Common myeloid progenitor, CD34-positive (primary cell): ENCODE results near the gene PEX14.

ENCODE experiments used
- CTCF ChIA-PET: fragments of 350-600 bp; sonication (Branson Sonifier 250); formaldehyde crosslinking; loops from one replicate; lab custom pipeline; 2021; ENCODE audit warnings: antibody characterized with exemption; lab: Charles Lee
- POLR2A ChIA-PET: fragments of 350-600 bp; sonication (Branson Sonifier 250); formaldehyde crosslinking; loops from one replicate; lab custom pipeline; 2021; ENCODE audit warnings: antibody characterized with exemption; lab: Charles Lee
- DNase-seq, 3 donors: peaks; one replicate each; pipeline versions ENCODE4 v3.0.0 to v3.0.0-alpha.2; 2013
- H3K27ac ChIP-seq, 2 experiments: 1 replicate in 1 of 2; 2 replicates in 1 of 2; pipeline ENCODE4 v1.7.0; 2013; ENCODE audit warnings: inconsistent platforms in 2 of 2, low read length in 2 of 2, mild to moderate bottlenecking in 2 of 2, low read depth in 1 of 2, moderate library complexity in 1 of 2; ENCODE audit not compliant: severe bottlenecking in 2 of 2, insufficient read depth in 1 of 2, poor library complexity in 1 of 2
- H3K27me3 ChIP-seq, 5 experiments: replicated peaks in 2 of 5; 1 replicate in 3 of 5; 2 replicates in 2 of 5; pipeline versions ENCODE4 v1.6.1 to v1.7.0; 2013; ENCODE audit warnings: low read length in 4 of 5, mild to moderate bottlenecking in 2 of 5, moderate library complexity in 2 of 5, inconsistent platforms in 1 of 5; ENCODE audit not compliant: insufficient read depth in 5 of 5, control insufficient read depth in 4 of 5
- H3K36me3 ChIP-seq, 4 experiments: 1 replicate in 2 of 4; 2 replicates in 2 of 4; pipeline versions ENCODE4 v1.6.1 to v1.7.0; 2013; ENCODE audit warnings: low read length in 3 of 4, control low read depth in 1 of 4, mild to moderate bottlenecking in 1 of 4; ENCODE audit not compliant: control insufficient read depth in 4 of 4, insufficient read depth in 4 of 4
- H3K4me1 ChIP-seq, 4 experiments: 1 replicate in 3 of 4; 2 replicates in 1 of 4; pipeline versions ENCODE4 v1.6.1 to v1.7.1; 2013; ENCODE audit warnings: low read length in 3 of 4, mild to moderate bottlenecking in 3 of 4, control low read depth in 1 of 4, inconsistent platforms in 1 of 4, moderate library complexity in 1 of 4; ENCODE audit not compliant: control insufficient read depth in 4 of 4, insufficient read depth in 4 of 4; ENCODE audit errors: control extremely low read depth in 1 of 4
- H3K4me3 ChIP-seq, 7 experiments: 1 replicate in 4 of 7; 2 replicates in 3 of 7; pipeline versions ENCODE4 v1.5.1 to v1.7.0; 2013; ENCODE audit warnings: mild to moderate bottlenecking in 7 of 7, low read length in 6 of 7, moderate library complexity in 6 of 7, inconsistent platforms in 2 of 7, low read depth in 2 of 7, control low read depth in 1 of 7; ENCODE audit not compliant: insufficient read depth in 4 of 7, control insufficient read depth in 1 of 7; ENCODE audit errors: extremely low read depth in 1 of 7
- H3K9me3 ChIP-seq, 5 experiments: 1 replicate in 4 of 5; 2 replicates in 1 of 5; pipeline versions ENCODE4 v1.6.1 to v1.7.1; 2013; ENCODE audit warnings: low read length in 4 of 5, mild to moderate bottlenecking in 2 of 5, inconsistent platforms in 1 of 5, low read depth in 1 of 5, moderate library complexity in 1 of 5; ENCODE audit not compliant: control insufficient read depth in 4 of 5, insufficient read depth in 2 of 5; ENCODE audit errors: control extremely low read depth in 1 of 5
- WGBS: methylation state at CpG from one replicate; pipeline ENCODE4 v1.1.5; 2013; ENCODE audit not compliant: insufficient coverage; 5-methylcytosine and 5-hydroxymethylcytosine counted together

Gene PEX14

GRCh38 chr1:10665930-10666850 is 191.4 kb downstream of the PEX14 start:
- CTCF ChIA-PET = no interaction called here

DNA sequence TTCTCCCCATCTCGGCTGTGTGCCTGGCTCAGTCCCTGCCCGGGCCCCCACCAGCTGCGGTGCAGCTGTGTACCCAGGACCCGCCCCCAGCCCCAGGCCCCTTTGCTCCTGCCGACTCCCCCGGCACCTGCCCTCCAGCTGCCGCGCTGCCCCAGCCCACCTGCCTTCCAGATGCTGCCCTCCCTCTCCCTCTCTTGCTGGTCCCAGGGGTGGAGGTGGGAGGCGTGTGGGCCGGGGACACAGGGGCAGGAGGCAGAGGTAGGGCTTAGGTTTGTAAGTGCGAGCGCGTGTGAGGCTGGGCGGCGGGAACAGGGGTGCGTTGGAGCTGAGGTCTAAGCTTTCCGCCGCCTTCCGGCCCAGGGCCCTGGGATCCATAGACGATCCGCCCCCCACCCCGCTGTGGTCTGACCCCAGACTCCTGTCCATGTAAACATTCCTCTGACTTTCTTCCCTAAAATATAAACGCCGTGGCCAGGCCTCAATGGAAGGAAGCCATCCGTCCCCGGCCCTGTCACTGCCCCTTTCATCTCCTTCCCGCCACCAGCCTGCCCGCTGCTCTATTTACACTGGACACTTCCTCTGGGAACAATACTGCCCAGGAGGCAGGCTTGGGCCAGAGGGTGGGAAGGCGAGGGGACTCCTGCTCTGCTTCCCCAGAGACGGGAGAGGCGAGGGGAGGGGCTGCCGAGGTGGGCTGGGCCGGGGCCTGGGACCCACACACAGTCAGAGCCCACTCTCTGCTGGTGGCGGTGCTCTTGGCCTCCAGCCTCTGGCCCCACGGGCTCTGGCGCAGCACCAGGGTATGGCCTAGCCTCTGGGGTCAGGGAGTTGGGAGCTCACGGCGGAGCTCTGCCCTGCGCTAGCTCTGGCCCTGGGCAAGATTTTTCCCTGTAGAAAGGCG is 193.4 kb downstream of the PEX14 start:
- ChIA-PET CTCF (no interaction called here), POLR2A (no interaction called here)
- Histone ChIP-seq H3K36me3 (peaks cover 0 to 3% (median under 1%) of the 10 kb centered on the region in 4 experiments), H3K27me3 (no peaks in the 10 kb centered on the region), H3K4me3 (no peak overlapping the region), H3K4me1 (peaks cover 0 to 16% (median 7%) of the 10 kb centered on the region in 4 experiments), H3K9me3 (no peaks in the 10 kb centered on the region), H3K27ac (no peak overlapping the region)
- WGBS = 94% methylated on average over 28 of the region's 40 CpGs
- DNase-seq = no peak

More at GRCh38 chr1:10665930-10666850, 191.4 kb downstream of the PEX14 start:
- no peaks in the 10 kb centered on the region for H3K9me3 ChIP-seq
- H3K27me3 ChIP-seq = no peaks in the 10 kb centered on the region
- no peak overlapping the region for H3K4me3 ChIP-seq
- DNase-seq = no peak
- WGBS = 96% methylated on average over 35 of the region's 36 CpGs
- peaks cover 0 to 3% (median under 1%) of the 10 kb centered on the region in 4 experiments for H3K36me3 ChIP-seq
- H3K27ac ChIP-seq = no peak overlapping the region
- POLR2A ChIA-PET = no interaction called here
- H3K4me1 ChIP-seq = peaks cover 0 to 13% (median 5%) of the 10 kb centered on the region in 4 experiments

DNA sequence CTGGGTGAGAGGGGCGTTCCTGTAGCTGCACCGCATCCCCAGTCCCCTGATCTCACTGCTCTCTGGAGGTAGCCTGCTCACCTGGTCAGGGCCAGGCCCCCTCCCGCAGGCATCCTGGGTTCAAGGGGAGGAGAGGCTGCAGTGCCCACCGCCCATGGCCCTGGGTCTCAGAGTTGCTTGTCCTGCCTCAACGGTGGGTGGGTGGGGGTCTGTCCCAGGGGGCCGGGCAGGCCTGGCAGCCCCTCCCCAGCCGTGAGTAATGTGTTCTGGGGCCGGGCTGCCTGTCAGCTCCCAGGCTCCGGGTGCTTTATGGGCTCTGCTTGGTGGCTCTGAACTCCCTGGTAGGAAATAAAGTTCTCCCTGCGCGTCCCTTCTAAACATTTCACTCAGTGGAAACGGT is 194.8 kb downstream of the PEX14 start:
- no peaks in the 10 kb centered on the region for H3K27me3 ChIP-seq
- H3K27ac ChIP-seq = no peak overlapping the region
- H3K4me1 ChIP-seq = peaks cover 0 to 16% (median 7%) of the 10 kb centered on the region in 4 experiments
- no peak overlapping the region for H3K4me3 ChIP-seq
- H3K9me3 ChIP-seq = no peaks in the 10 kb centered on the region
- ChIA-PET CTCF (interaction anchor here (1.3 kb wide), 1 partner anchor 22 kb away, joined by 4 read pairs; no protein-coding TSS in a partner anchor), POLR2A (interaction anchor here (0.6 kb wide), 1 partner anchor 32 kb away, joined by 3 read pairs; no protein-coding TSS in a partner anchor)
- no peak for DNase-seq
- H3K36me3 ChIP-seq = peaks cover 0 to 2% (median 0%) of the 10 kb centered on the region in 4 experiments
- 90% methylated on average over 11 of the region's 12 CpGs for WGBS

DNA sequence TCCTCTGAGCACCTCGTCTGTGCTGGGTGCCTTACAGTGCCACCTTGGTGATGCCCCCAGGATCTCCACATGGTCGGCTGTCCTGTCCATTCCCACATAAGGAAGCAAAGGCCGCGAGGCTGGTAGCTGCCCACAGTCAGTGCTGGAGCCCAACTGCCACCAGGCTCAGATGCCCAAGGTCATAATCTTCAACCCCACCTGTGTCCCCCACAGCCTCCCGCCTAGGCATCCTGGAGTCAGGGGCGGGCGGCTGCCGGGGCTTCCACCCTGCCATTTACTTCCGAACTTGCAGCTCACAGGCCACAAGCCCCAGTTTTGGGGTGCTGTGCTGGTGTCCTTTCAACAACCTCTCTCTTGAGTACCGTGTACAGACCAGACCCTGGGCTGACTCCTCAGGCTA is 195.4 kb downstream of the PEX14 start:
- Histone ChIP-seq H3K36me3 (peaks cover 0 to under 1% (median 0%) of the 10 kb centered on the region in 4 experiments), H3K27me3 (no peaks in the 10 kb centered on the region), H3K9me3 (no peaks in the 10 kb centered on the region), H3K4me3 (no peak overlapping the region), H3K27ac (no peak overlapping the region), H3K4me1 (peaks cover 0 to 16% (median 7%) of the 10 kb centered on the region in 4 experiments)
- 92% methylated on average over 10 of the region's 10 CpGs for WGBS
- CTCF ChIA-PET = interaction anchor here (1.3 kb wide), 1 partner anchor 21 kb away, joined by 4 read pairs; no protein-coding TSS in a partner anchor
- DNase-seq = no peak
- POLR2A ChIA-PET = interaction anchor here (0.6 kb wide), 1 partner anchor 32 kb away, joined by 3 read pairs; no protein-coding TSS in a partner anchor

DNA sequence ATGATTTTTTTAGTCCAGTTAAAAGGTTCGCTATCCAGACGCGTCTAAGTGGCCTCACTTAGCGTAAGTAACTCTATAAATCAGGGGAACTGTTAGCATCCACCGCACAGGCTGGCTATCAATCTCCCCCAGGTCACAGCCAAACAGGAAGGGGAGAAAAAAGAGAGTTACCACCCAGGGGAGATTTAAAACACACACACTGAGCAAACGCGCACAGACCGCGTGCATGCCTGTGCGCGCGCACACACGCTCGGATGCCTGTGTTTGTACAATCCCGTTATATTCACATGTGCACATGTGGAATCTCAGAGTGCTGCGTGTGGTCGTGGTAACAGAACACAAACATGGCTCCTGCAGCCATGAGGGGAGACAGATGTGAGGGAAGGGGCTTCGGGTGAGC is 196.3 kb downstream of the PEX14 start:
- Histone ChIP-seq H3K4me1 (peaks cover 0 to 16% (median 7%) of the 10 kb centered on the region in 4 experiments), H3K36me3 (no peaks in the 10 kb centered on the region), H3K4me3 (peak overlapping the region in 2 of 7 experiments; percentile 35 to 42), H3K27ac (no peak overlapping the region), H3K9me3 (no peaks in the 10 kb centered on the region), H3K27me3 (no peaks in the 10 kb centered on the region)
- peak; percentile 27 to 82 (median 72) for DNase-seq
- ChIA-PET POLR2A (no interaction called here), CTCF (interaction anchor here (1.3 kb wide), 1 partner anchor 21 kb away, joined by 4 read pairs; no protein-coding TSS in a partner anchor)
- WGBS = 6% methylated on average over 17 of the region's 18 CpGs

- H3K27ac ChIP-seq = no peak overlapping the region
- H3K27me3 ChIP-seq = no peaks in the 10 kb centered on the region
- WGBS = 94% methylated on average over 13 of the region's 27 CpGs
- no peak overlapping the region for H3K4me3 ChIP-seq
- peaks cover 0 to 16% (median 7%) of the 10 kb centered on the region in 4 experiments for H3K4me1 ChIP-seq
- DNase-seq = no peak
- no peaks in the 10 kb centered on the region for H3K36me3 ChIP-seq
- H3K9me3 ChIP-seq = no peaks in the 10 kb centered on the region
- ChIA-PET POLR2A (no interaction called here), CTCF (no interaction called here)
Measured at GRCh38 chr1:10671622-10672342, 197.0 kb downstream of the PEX14 start.
